Fibroblast of skin of left biceps (primary cell): Measurements from ENCODE around the gene DAPK1.
A peak's percentile ranks its signal among the peaks of the same experiment; 100 is the strongest.

Experiments
- DNase-seq, 2 experiments: peaks; one replicate each; pipeline ENCODE4 v3.0.0-alpha.2; 2013; ENCODE audit warnings: low read depth in 2 of 2

Gene DAPK1

GRCh38 chr9:87667164-87667738 is 169.6 kb downstream of the DAPK1 start:
- DNase-seq, result no peak

- no peak for DNase-seq
These were observed 170.6 kb downstream of the DAPK1 start for GRCh38 chr9:87668222-87668621.

GRCh38 chr9:87668722-87669121 is 171.1 kb downstream of the DAPK1 start:
- no peak for DNase-seq

- no peak for DNase-seq
These were observed 173.1 kb downstream of the DAPK1 start for GRCh38 chr9:87670572-87671264.

GRCh38 chr9:87671478-87671877 is 173.8 kb downstream of the DAPK1 start:
- no peak for DNase-seq

GRCh38 chr9:87671925-87672324 is 174.3 kb downstream of the DAPK1 start:
- DNase-seq, result no peak

- DNase-seq, result no peak
These were observed 174.9 kb downstream of the DAPK1 start for GRCh38 chr9:87672586-87672985.

- no peak for DNase-seq
These were observed 175.9 kb downstream of the DAPK1 start for GRCh38 chr9:87673446-87674120.

- DNase-seq, result no peak
These were observed 177.1 kb downstream of the DAPK1 start for GRCh38 chr9:87674565-87675299.

GRCh38 chr9:87675906-87676515 is 178.3 kb downstream of the DAPK1 start:
- no peak for DNase-seq

GRCh38 chr9:87676976-87677775 is 179.5 kb downstream of the DAPK1 start:
- DNase-seq, result no peak

GRCh38 chr9:87677776-87678587 is 180.3 kb downstream of the DAPK1 start:
- DNase-seq, result no peak

- peak; percentile 38 to 45 for DNase-seq
These were observed 181.1 kb downstream of the DAPK1 start for GRCh38 chr9:87678650-87679355.

GRCh38 chr9:87681271-87682061 is 183.8 kb downstream of the DAPK1 start:
- DNase-seq, result no peak

GRCh38 chr9:87682085-87682484 is 184.4 kb downstream of the DAPK1 start:
- DNase-seq, result no peak

- no peak for DNase-seq
These were observed 185.0 kb downstream of the DAPK1 start for GRCh38 chr9:87682618-87683017.

GRCh38 chr9:87683751-87684626 is 186.3 kb downstream of the DAPK1 start:
- no peak for DNase-seq
